D721Med (cell line): ENCODE data around the gene ADGRB3.

ENCODE experiments used
- DNase-seq: peaks from one replicate; pipeline ENCODE4 v3.0.0; 2011; ENCODE audit warnings: low spot score; ENCODE audit not compliant: insufficient read length
- FAIRE-seq: peaks from 2 replicates; lab custom pipeline; 2011; peaks lifted over from hg19 to GRCh38; lab: Jason Lieb, UNC
- TF ChIP-seq, protein P1 (sequence below): IDR thresholded peaks from 2 replicates; pipeline ENCODE4 v1.5.1; 2012; ENCODE audit warnings: mild to moderate bottlenecking, control low read depth; ENCODE audit not compliant: insufficient read depth; ENCODE audit errors: missing control alignments

ADGRB3 gene

DNA sequence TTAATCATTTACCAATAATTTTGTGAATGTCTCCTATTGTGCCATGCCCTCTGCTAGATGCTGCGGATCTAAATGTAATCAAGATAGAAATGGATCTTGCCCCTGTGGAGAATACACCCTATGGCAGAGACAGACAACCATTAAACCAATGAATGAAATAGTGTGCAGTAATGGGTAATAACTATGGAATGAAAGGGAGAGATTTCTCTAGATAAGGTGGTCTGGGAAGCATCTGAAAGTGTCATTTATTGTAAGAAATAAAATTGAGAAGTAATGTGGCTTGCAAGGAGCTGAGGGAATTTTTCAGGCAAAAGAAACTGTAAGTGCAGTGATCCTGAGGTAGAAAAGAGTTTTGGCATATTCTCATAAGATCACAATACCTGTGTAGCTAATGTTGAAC is 731.7 kb downstream of the ADGRB3 start:
- no peak for DNase-seq
- TF ChIP-seq, protein P1, sequence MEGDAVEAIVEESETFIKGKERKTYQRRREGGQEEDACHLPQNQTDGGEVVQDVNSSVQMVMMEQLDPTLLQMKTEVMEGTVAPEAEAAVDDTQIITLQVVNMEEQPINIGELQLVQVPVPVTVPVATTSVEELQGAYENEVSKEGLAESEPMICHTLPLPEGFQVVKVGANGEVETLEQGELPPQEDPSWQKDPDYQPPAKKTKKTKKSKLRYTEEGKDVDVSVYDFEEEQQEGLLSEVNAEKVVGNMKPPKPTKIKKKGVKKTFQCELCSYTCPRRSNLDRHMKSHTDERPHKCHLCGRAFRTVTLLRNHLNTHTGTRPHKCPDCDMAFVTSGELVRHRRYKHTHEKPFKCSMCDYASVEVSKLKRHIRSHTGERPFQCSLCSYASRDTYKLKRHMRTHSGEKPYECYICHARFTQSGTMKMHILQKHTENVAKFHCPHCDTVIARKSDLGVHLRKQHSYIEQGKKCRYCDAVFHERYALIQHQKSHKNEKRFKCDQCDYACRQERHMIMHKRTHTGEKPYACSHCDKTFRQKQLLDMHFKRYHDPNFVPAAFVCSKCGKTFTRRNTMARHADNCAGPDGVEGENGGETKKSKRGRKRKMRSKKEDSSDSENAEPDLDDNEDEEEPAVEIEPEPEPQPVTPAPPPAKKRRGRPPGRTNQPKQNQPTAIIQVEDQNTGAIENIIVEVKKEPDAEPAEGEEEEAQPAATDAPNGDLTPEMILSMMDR, result no peak
- no peak for FAIRE-seq

GRCh38 chr6:69368613-69369012 is 733.5 kb downstream of the ADGRB3 start:
- TF ChIP-seq, protein P1, result no peak
- DNase-seq, result no peak
- FAIRE-seq, result no peak

- DNase-seq, result no peak
- FAIRE-seq, result no peak
- TF ChIP-seq, protein P1, result no peak
Observed at GRCh38 chr6:69370763-69371162, 735.7 kb downstream of the ADGRB3 start.

DNA sequence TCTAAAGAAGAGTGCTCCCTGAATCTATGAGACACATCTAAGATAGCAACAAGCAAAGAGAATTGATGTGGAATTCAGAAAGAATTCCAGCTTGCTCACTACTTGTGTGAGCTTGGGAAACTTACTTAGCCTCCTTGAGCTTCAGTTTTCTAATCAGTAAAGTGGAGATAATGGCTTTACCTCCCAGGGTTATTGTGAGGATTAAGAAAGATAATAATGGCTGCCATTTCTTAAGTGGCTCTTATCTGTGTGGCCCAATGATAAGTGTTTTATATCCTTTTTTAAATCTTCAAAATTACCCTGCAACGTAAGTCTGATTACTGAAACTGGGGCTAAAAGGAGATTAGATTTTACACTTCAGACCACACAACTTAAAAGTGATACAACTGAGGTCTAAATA is 743.2 kb downstream of the ADGRB3 start:
- no peak for DNase-seq
- TF ChIP-seq, protein P1, result no peak
- peak; percentile 95 for FAIRE-seq

- FAIRE-seq, result no peak
- DNase-seq, result no peak
- TF ChIP-seq, protein P1, result no peak
Observed at GRCh38 chr6:69379518-69379917, 744.4 kb downstream of the ADGRB3 start.

- TF ChIP-seq, protein P1, result no peak
- DNase-seq (no peak), FAIRE-seq (no peak)
Observed at GRCh38 chr6:69383627-69384026, 748.5 kb downstream of the ADGRB3 start.

DNA sequence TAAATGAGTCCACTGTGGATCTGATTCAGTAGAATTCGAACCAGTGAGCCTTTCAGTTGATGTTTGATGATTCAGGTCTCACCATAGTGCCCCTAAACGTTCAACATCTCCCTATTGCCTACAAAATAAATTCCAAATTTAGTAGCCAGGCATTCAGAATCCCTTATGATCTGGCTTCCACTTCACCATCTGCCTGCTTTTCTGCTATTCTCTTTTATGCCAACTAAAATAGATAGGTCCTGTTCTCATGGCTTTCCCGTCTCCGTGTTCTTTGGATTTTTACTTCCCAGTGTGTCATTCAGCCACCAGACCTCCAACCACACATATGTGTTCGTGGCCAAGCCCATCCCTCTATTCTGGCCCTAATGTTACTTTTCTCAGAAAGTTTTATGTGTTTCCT is 751.3 kb downstream of the ADGRB3 start:
- TF ChIP-seq, protein P1, result no peak
- DNase-seq, result no peak
- FAIRE-seq, result no peak
